Measurements from ENCODE around the gene ANXA6. TPM values are rescaled to one million over a fixed set of nuclear protein-coding genes. Genes with fewer than 3 reads are reported as not detected.
A peak's percentile ranks its signal among the peaks of the same experiment; 100 is the strongest.

ANXA6 gene
- total RNA-seq (107 TPM), polyA plus RNA-seq (ENCODE audit: insufficient read depth, low read depth, low replicate concordance) (183 TPM)
- long read RNA-seq, donor 1, transcript ANXA6-201 (26 exons, 2,593 nt) = major isoform, 13 of 14 reads
- long read RNA-seq, donor 1, partial matches to known transcripts = 0 of 14 reads
- long read RNA-seq, donor 1, other reads (novel, unspliced or antisense) = 0 of 14 reads
- long read RNA-seq, donor 2, transcript ANXA6-201 (26 exons, 2,593 nt) = major isoform, 18 of 25 reads
- long read RNA-seq, donor 2, partial matches to known transcripts = 7 of 25 reads
- long read RNA-seq, donor 2, other reads (novel, unspliced or antisense) = 0 of 25 reads
- long read RNA-seq, donor 3, transcript ANXA6-201 (26 exons, 2,593 nt) = major isoform, 8 of 14 reads
- long read RNA-seq, donor 3, partial matches to known transcripts = 6 of 14 reads
- long read RNA-seq, donor 3, other reads (novel, unspliced or antisense) = 0 of 14 reads
- long read RNA-seq, donor 4, transcript ANXA6-201 (26 exons, 2,593 nt) = major isoform, 11 of 16 reads
- long read RNA-seq, donor 4, partial matches to known transcripts = 5 of 16 reads
- long read RNA-seq, donor 4, other reads (novel, unspliced or antisense) = 0 of 16 reads
- long read RNA-seq, donor 5 = 0 reads
- long read RNA-seq, donor 6, transcript ANXA6-201 (26 exons, 2,593 nt) = major isoform, 9 of 21 reads
- long read RNA-seq, donor 6, partial matches to known transcripts = 11 of 21 reads
- long read RNA-seq, donor 6, other reads (novel, unspliced or antisense) = 0 of 21 reads
- long read RNA-seq, donor 7, transcript ANXA6-201 (26 exons, 2,593 nt) = major isoform, 71 of 116 reads
- long read RNA-seq, donor 7, partial matches to known transcripts = 10 of 116 reads
- long read RNA-seq, donor 7, other reads (novel, unspliced or antisense) = 33 of 116 reads
- long read RNA-seq, donor 8, transcript ANXA6-201 (26 exons, 2,593 nt) = major isoform, 10 of 31 reads
- long read RNA-seq, donor 8, partial matches to known transcripts = 15 of 31 reads
- long read RNA-seq, donor 8, other reads (novel, unspliced or antisense) = 5 of 31 reads
- long read RNA-seq, donor 9, transcript ANXA6-201 (26 exons, 2,593 nt) = major isoform, 6 of 7 reads
- long read RNA-seq, donor 9, partial matches to known transcripts = 0 of 7 reads
- long read RNA-seq, donor 9, other reads (novel, unspliced or antisense) = 0 of 7 reads
- long read RNA-seq, donor 10, transcript ANXA6-201 (26 exons, 2,593 nt) = major isoform, 6 of 11 reads
- long read RNA-seq, donor 10, partial matches to known transcripts = 5 of 11 reads
- long read RNA-seq, donor 10, other reads (novel, unspliced or antisense) = 0 of 11 reads

DNA sequence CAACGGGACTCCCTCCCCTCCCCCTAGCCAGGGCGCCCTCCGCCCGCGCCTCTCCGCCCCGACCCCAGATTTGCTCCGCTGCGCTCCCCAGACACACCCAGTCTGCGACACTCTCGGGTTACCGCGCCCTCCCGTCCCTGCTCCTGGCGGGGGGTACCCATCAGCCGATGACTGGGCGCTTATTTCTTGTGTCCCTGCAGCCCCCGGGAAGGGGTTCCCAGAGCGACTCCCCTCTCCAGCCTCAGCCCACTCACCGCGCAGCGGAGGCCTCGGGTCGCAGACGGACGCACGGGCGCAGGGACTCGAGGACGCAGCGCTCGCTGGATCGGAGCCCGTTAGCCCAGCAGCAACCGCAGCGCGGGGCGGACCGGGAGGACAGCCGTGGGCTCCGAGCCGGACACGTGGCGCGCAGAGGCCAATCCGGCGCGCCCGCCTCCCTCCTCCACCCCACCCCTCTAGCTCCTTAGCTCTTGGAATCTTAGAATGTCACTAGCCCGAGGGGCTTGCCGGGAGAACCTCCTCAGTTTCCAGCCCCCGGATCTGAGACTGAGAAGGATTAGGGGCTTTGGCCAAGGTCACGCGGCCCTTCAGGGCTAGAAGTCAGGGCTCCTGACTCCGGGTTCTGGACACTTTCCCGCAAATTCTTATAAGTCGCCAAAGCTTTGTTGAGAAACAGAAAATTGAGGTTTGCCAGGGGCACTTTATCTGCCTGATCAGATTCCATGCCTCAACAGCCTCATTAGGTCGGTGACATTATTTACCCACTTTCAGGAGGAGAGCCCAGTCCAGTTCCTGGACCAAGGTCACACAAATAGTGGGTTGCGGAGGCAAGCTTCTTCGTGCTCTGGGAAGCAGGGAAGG, at the start of gene ANXA6:
ANXA6 (minus strand) TSS at position 354 of the 861 bp plus-strand sequence. CDS start 9,878 bp downstream, outside the sequence.
- FAIRE-seq = no peak
- intact Hi-C loops (cut with DNase I) = no loop called here
- Histone ChIP-seq H3K9ac (ENCODE audit: low read length in 3 of 3) (peak within 1 kb of the TSS; percentile 40 to 91 (median 72)), H3K27ac (ENCODE audit: low read depth in 2 of 2, low read length in 2 of 2) (peak within 1 kb of the TSS; percentile 77 to 90), H3K4me1 (ENCODE audit: control insufficient read depth in 2 of 3, insufficient read depth in 2 of 3, low read depth in 1 of 3, low read length in 3 of 3) (peaks cover 0 to 22% (median 18%) of the 10 kb centered on the region in 3 donors), H3K27me3 (ENCODE audit: control insufficient read depth, insufficient read depth, low read length) (no peaks in the 10 kb centered on the region), H3K4me3 (ENCODE audit: low read length in 3 of 3) (peak within 1 kb of the TSS; percentile 56 to 78 (median 64)), H3K9me3 (ENCODE audit: control insufficient read depth in 2 of 3, insufficient read depth in 1 of 3, low read length in 3 of 3) (no peaks in the 10 kb centered on the region), H3K36me3 (ENCODE audit: control insufficient read depth in 2 of 3, insufficient read depth in 3 of 3, low read length in 3 of 3) (no peaks in the 10 kb centered on the region)
- TF ChIP-seq, protein P1, sequence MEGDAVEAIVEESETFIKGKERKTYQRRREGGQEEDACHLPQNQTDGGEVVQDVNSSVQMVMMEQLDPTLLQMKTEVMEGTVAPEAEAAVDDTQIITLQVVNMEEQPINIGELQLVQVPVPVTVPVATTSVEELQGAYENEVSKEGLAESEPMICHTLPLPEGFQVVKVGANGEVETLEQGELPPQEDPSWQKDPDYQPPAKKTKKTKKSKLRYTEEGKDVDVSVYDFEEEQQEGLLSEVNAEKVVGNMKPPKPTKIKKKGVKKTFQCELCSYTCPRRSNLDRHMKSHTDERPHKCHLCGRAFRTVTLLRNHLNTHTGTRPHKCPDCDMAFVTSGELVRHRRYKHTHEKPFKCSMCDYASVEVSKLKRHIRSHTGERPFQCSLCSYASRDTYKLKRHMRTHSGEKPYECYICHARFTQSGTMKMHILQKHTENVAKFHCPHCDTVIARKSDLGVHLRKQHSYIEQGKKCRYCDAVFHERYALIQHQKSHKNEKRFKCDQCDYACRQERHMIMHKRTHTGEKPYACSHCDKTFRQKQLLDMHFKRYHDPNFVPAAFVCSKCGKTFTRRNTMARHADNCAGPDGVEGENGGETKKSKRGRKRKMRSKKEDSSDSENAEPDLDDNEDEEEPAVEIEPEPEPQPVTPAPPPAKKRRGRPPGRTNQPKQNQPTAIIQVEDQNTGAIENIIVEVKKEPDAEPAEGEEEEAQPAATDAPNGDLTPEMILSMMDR (IDR thresholded peaks at IDR 0.05; ENCODE audit: borderline replicate concordance, extremely low read depth, insufficient read depth) = peak; percentile 12
- DNase-seq = peak; percentile 84 to 96 (median 94)

- FAIRE-seq = no peak
- intact Hi-C loops (cut with DNase I) = no loop called here
- H3K9me3 ChIP-seq (ENCODE audit: control insufficient read depth in 2 of 3, insufficient read depth in 1 of 3, low read length in 3 of 3) = no peaks in the 10 kb centered on the region
Measured at GRCh38 chr5:151205411-151205810, 47.8 kb upstream of the ANXA6 start.

More at GRCh38 chr5:151205411-151205810, 47.8 kb upstream of the ANXA6 start:
- Histone ChIP-seq H3K4me3 (ENCODE audit: low read length in 3 of 3) (no peak overlapping the region), H3K36me3 (ENCODE audit: control insufficient read depth in 2 of 3, insufficient read depth in 3 of 3, low read length in 3 of 3) (no peaks in the 10 kb centered on the region), H3K27ac (ENCODE audit: low read depth in 2 of 2, low read length in 2 of 2) (no peak overlapping the region), H3K27me3 (ENCODE audit: control insufficient read depth, insufficient read depth, low read length) (no peaks in the 10 kb centered on the region), H3K4me1 (ENCODE audit: control insufficient read depth in 2 of 3, insufficient read depth in 2 of 3, low read depth in 1 of 3, low read length in 3 of 3) (no peaks in the 10 kb centered on the region), H3K9ac (ENCODE audit: low read length in 3 of 3) (no peak overlapping the region)
- TF ChIP-seq, protein P1 (IDR thresholded peaks at IDR 0.05; ENCODE audit: borderline replicate concordance, extremely low read depth, insufficient read depth) = no peak
- no peak for DNase-seq

Data from kidney (tissue), 22 donors.